GM21381 (cell line): ENCODE results near the gene CHSY3.

Experiments used
- ATAC-seq: cut with Tn5 transposase; IDR thresholded peaks from one replicate; pipeline ENCODE4 v1.9.1; 2021; ENCODE audit warnings: mild to moderate bottlenecking, moderate library complexity; ENCODE audit not compliant: unreplicated experiment

The CHSY3 gene

GRCh38 chr5:130021000-130021399 lies 116.7 kb downstream of the CHSY3 start:
- ATAC-seq = no peak

DNA sequence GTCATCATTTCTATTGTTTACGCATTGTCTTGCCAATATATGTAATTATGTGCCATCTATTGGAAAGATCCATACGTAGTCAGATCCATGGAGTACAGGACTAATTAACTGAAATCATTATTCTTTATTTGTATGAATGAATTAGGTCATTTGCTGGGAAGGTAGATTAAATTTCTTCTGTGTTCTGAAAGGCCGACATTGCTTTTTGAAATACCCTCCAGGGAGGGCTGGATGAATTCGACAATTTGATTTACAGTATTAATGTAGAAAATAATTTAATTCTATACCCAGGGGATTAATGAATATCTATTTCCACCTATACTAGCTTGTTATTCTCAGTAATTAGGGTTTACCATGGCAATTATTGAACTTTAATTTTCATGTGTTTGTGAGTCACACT lies 117.6 kb downstream of the CHSY3 start:
- ATAC-seq = no peak

- ATAC-seq = no peak
These were observed 119.3 kb downstream of the CHSY3 start for GRCh38 chr5:130023604-130024003.

- no peak for ATAC-seq
These were observed 119.7 kb downstream of the CHSY3 start for GRCh38 chr5:130024006-130024405.

DNA sequence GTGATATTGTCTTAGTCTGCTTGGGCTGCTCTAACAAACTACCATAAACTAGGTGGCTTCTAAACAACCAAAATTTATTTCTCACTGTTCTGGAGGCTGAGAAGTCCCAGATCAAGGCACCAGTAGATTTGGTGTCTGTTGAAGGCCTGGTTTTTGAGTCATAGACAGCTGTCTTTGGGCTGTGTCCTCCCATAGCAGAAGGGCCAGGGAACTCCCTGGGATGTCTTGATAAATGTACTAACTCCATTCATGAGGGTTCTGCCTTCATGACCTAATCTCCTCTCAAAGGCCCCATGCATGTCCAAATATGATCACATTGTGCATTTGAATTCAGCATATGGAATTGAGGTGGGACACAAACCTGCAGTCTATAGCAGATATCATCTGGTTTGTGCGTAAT lies 121.2 kb downstream of the CHSY3 start:
- no peak for ATAC-seq

DNA sequence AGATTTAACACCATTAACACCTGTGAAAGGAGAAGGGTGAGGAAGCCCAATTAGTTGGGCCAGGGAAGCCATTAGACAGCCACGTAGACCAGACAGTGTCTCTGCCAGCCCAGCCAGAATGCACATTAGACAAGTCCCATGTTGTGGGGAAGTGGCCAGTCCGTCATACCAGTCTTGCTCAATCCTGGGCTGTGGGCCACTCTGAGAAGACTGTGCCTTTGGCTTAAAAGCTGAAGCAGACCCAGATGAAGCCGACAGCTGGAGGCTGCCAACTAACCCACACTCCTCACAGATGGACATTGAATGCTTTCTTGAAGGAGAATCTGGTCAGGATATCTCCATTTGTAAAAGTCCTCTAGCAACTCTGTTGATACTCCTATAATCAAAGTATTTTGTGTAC lies 128.5 kb downstream of the CHSY3 start:
- ATAC-seq = no peak

DNA sequence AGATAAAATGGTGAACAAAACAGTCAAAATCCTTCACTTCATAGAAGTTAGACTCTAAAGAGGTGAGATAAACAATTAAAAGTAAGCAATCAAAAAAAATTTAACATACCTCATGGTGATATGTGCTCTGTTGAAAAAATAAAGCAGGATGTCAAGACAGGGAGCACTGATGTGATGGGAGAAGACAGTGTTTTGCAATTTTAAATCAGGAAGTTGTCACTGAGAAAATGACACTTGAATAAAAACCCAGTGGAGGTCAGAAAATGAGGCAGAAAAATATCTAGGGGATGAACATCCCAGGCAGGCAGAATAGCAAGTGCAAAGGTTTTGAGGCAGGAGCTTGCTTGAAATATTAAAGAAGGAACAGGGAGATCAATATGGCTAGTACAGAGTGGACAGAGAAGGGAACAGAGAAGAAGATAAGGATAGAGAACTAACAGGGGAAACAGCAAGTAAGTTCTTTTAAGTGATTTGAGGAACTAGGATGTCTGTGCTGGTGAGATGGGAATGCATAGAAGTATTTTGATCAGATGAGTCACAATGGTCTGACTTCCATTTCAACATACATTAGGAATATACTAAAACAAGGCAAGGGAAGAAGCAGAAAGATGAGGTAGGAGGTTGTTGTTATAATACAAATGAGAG lies 130.4 kb downstream of the CHSY3 start:
- no peak for ATAC-seq

- no peak for ATAC-seq
These were observed 131.1 kb downstream of the CHSY3 start for GRCh38 chr5:130035388-130035787.

- ATAC-seq = no peak
These were observed 133.6 kb downstream of the CHSY3 start for GRCh38 chr5:130037905-130038304.

GRCh38 chr5:130043834-130044233 lies 139.6 kb downstream of the CHSY3 start:
- no peak for ATAC-seq

DNA sequence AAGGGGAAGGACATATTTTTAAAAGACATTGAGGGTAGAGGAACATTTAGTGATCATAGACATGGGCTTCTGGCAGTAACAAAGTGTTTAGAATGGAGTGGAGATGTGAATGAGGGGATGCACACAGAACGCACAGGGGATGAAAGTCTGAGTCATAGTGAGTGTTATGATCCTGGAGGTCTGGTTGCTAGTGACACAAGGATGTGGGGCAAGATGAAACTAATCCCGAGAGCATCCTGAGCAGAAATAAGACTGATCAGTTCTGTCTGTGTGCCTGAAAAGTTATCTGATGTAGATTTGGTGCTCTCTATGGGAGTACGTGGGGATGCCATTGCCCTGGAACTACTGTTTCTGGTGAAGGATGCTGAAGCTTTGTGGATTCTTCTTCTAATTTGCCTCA lies 141.1 kb downstream of the CHSY3 start:
- no peak for ATAC-seq

DNA sequence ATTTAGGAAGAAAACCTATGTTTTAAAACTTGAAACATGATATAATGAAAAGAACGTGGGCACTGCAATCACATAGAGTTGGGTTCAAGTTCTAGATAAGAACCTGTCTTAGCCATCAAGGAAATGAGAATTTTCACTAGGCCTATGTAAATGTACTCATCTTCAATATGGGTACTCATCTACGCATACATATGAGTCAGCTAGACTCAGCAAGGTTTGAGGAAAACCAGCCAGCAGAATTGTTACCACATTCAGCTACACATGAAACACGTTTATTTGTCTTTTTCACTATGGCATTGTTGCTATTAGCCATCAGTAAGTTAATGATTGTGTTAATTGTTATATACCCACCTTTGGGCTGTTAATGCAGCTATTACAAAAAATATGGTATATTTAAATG lies 146.3 kb downstream of the CHSY3 start:
- ATAC-seq = no peak

- no peak for ATAC-seq
These were observed 148.5 kb downstream of the CHSY3 start for GRCh38 chr5:130052752-130053151.

GRCh38 chr5:130055572-130055971 lies 151.3 kb downstream of the CHSY3 start:
- no peak for ATAC-seq

DNA sequence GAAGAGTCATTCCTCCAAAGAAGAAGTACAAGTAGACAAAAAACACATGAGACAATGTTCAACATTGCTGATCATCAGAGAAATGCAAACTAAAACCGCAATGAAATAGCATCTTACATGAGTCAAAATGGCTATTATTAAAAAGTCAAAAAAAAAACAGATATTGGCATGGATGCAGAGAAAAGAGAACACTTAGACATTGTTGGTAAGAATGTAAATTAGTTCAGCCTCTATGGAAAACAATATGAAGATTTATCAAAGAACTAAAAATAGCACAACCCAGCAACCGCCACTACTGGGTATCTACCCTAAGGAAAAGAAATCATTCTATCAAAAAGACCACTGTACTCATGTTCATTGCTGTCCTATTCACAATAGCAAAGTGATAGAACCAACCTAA lies 157.5 kb downstream of the CHSY3 start:
- no peak for ATAC-seq

DNA sequence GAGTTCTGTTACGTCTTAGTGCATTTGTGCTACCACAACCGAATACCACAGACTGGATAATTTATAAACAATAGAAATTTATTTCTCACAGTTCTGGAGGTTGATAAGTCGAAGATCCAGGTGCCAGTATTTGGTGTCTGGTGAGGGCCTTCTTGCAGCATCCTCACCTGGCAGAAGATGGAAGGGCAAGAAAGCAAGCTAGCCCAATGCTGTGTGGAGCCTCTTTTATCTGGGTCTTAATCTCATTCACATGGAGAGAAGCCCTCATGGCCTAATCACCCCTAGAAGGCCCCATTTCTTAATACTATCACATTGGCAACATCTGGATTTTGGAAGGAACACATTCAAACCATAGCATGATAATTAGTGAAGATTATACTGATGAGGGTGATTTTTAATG lies 159.3 kb downstream of the CHSY3 start:
- ATAC-seq = no peak

GRCh38 chr5:130064484-130064883 lies 160.2 kb downstream of the CHSY3 start:
- no peak for ATAC-seq

DNA sequence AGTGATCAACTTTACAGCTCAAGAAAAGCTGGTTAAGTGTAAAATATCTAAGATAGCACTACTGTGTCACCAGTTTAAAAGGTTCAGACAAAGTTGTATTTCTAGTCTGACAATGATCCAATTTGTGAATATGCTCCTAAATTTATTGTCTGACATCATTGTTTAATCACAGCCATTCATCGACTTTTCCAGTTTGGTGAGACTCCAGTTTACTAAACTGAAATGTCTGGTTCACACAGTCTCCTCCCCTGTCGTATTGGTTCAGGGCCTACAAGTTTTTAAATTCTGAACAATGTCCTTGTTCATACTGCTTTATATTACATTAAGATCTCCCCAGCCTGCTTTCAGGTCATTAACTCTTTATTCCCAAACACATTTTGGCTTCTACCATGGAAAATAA lies 161.4 kb downstream of the CHSY3 start:
- no peak for ATAC-seq

- ATAC-seq = no peak
These were observed 162.4 kb downstream of the CHSY3 start for GRCh38 chr5:130066644-130067043.

DNA sequence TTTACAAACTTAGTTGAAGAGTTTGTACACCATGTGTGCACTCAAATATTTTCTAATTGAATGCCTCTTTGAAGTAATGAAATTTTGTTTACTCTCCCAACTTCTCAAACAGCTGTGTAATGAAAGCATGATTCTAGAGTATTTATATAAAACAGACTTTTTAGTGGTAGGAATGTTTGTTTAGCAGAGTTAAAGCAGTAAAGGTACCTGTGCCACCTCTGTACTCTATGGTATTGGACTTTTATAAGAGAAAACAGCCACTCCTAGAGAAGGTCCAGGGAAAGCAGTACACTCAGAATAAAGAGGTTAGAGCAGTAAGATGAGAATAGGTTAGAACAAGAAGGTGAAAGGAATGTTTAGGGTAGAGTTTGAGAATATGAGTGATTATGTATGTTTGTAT lies 163.1 kb downstream of the CHSY3 start:
- ATAC-seq = no peak

- no peak for ATAC-seq
These were observed 163.8 kb downstream of the CHSY3 start for GRCh38 chr5:130068101-130068500.

GRCh38 chr5:130068988-130069387 lies 164.7 kb downstream of the CHSY3 start:
- no peak for ATAC-seq

DNA sequence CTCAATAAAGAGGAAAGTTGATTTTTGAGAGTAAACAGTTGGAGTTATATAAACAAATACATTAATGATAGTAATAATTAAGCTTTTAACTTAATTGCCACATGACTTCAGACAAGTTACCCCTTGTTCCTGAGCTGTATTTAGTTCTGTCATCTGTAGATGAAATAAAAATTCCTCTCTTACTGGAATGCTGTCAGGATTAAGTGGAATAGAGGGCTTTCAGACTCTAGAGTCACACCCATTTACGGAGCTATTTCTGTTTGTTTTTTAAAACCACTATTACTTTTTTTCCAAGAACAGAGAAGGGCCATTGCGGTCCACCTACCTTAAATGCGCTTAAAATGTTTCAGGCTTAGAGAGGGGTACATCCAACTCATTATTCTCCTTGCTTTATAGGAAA lies 170.6 kb downstream of the CHSY3 start:
- ATAC-seq = no peak
